Measurements from ENCODE around the gene PLCD3. TPM values are rescaled to one million over a fixed set of nuclear protein-coding genes. Genes with fewer than 3 reads are reported as not detected.

PLCD3 gene
- total and polyA plus RNA-seq, 2 of the 13 experiments (the other 11 are each of a cell fraction or from before 2014, with no cell fraction given), result 11.3 to 39.1 TPM

- TF ChIP-seq RXRB (CRISPR knock-in tag; IDR thresholded peaks at IDR 0.05; ENCODE audit: borderline replicate concordance) (peak; percentile 86), BRD4 (CRISPR knock-in tag; IDR thresholded peaks at IDR 0.05) (peak; percentile 92), TRAFD1 (CRISPR knock-in tag; IDR thresholded peaks at IDR 0.05; ENCODE audit: borderline replicate concordance) (peak; percentile 84), ZNF564 (CRISPR knock-in tag; IDR thresholded peaks at IDR 0.05) (peak; percentile 66; the same call in 1 of the 2 replicates), HMGXB4 (CRISPR knock-in tag; IDR thresholded peaks at IDR 0.05; ENCODE audit: borderline replicate concordance in 1 of 2, low read depth in 1 of 2) (peak; percentile 100), ZNF30 (CRISPR knock-in tag; IDR thresholded peaks at IDR 0.05) (0 out of 2 replicates have a peak, but pooled peaks have one; percentile 17), JUNB (CRISPR knock-in tag; IDR thresholded peaks at IDR 0.05; ENCODE audit: borderline replicate concordance) (no peak), ARID2 (CRISPR knock-in tag; IDR thresholded peaks at IDR 0.05; ENCODE audit: borderline replicate concordance) (peak; percentile 71; the same call in 1 of the 2 replicates), TEAD2 (CRISPR knock-in tag; IDR thresholded peaks at IDR 0.05) (0 out of 2 replicates have a peak, but pooled peaks have one; percentile 63), ZNF646 (CRISPR knock-in tag; IDR thresholded peaks at IDR 0.05) (peak; percentile 72), IRF9 (CRISPR knock-in tag; IDR thresholded peaks at IDR 0.05; ENCODE audit: borderline replicate concordance) (no peak), ZBTB3 (CRISPR knock-in tag; IDR thresholded peaks at IDR 0.05; ENCODE audit: borderline replicate concordance, low read depth) (no peak; the same call in 1 of the 2 replicates), GABPA (IDR thresholded peaks at IDR 0.05; ENCODE audit: low read depth, low read length) (no peak), GABPA (CRISPR knock-in tag; IDR thresholded peaks at IDR 0.05; ENCODE audit: low read depth) (peak; percentile 68), ZNF121 (CRISPR knock-in tag; IDR thresholded peaks at IDR 0.05) (peak; percentile 24; the same call in 1 of the 2 replicates), ZNF225 (CRISPR knock-in tag; IDR thresholded peaks at IDR 0.05) (no peak)
Observed at GRCh38 chr17:45135192-45135977, 3.1 kb upstream of the PLCD3 start, which contains the start of gene ACBD4 (continued).
